ENCODE data around the gene RNPEP.

RNPEP gene

GRCh38 chr1:202007805-202008489 is 25.5 kb downstream of the RNPEP start:
- H3K36me3 ChIP-seq (ENCODE audit: insufficient read depth, low read length), result peaks cover 29% of the 10 kb centered on the region
- peaks cover 4% of the 10 kb centered on the region for H3K27me3 ChIP-seq (ENCODE audit: insufficient read depth, low read length)
- H2AFZ ChIP-seq (ENCODE audit: low read depth, low read length), result no peak overlapping the region
- H3K9me3 ChIP-seq (ENCODE audit: low read length), result no peaks in the 10 kb centered on the region
- H3K4me3 ChIP-seq (ENCODE audit: low read length), result no peak overlapping the region
- peaks cover 9% of the 10 kb centered on the region for H3K4me1 ChIP-seq (ENCODE audit: insufficient read depth, low read length)

GRCh38 chr1:202009326-202010179 is 27.1 kb downstream of the RNPEP start:
- H3K9me3 ChIP-seq (ENCODE audit: low read length), result no peaks in the 10 kb centered on the region
- H3K4me3 ChIP-seq (ENCODE audit: low read length), result no peak overlapping the region
- peaks cover 16% of the 10 kb centered on the region for H3K36me3 ChIP-seq (ENCODE audit: insufficient read depth, low read length)
- H2AFZ ChIP-seq (ENCODE audit: low read depth, low read length), result no peak overlapping the region
- peaks cover 4% of the 10 kb centered on the region for H3K27me3 ChIP-seq (ENCODE audit: insufficient read depth, low read length)
- peaks cover 9% of the 10 kb centered on the region for H3K4me1 ChIP-seq (ENCODE audit: insufficient read depth, low read length)

DNA sequence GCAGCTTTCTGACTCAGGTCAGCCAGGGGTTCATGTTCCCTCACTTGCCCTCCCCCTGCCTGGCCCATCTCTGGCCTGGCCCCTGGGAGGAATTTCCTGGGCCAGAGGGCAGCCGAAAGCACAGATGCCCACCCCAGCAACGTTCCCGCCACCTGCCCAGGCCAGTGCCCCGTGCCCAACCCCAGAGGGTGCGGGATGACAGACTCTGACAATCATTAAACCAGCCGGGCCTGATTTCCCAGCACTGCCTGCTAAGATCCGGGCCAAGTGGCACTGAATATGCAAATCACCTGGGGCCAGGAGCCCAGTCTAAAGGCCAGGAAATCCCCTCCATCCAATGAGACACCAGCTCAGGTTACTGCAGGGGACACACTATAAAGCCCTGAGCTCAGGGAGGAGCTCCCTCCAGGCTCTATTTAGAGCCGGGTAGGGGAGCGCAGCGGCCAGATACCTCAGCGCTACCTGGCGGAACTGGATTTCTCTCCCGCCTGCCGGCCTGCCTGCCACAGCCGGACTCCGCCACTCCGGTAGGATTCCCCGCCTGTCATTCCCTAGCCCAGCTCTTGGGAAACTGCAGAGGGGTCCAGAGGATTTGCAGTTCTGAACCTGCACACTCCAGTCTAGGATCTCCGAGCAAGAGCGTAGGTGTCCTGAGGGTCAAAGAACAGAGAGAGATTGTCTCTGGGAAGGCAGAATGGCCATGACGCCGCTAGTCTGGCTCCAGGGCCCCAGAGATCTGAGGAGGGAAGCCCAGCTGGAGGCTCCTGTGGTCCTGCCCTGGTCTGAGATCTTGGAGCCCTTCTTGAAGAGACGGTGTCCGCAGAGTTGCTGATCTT is 27.9 kb downstream of the RNPEP start, which contains the start of gene ELF3:
Gene ELF3 (plus strand): TSS at position 408 of the 836 bp plus-strand sequence. CDS start 550 bp downstream, outside the sequence.
- H3K36me3 ChIP-seq (ENCODE audit: insufficient read depth, low read length), result peaks cover 7% of the 10 kb centered on the region

GRCh38 chr1:202011994-202012393 is 29.5 kb downstream of the RNPEP start:
- Histone ChIP-seq H3K4me1 (ENCODE audit: insufficient read depth, low read length) (peaks cover 9% of the 10 kb centered on the region), H3K36me3 (ENCODE audit: insufficient read depth, low read length) (no peaks in the 10 kb centered on the region), H2AFZ (ENCODE audit: low read depth, low read length) (no peak overlapping the region), H3K9me3 (ENCODE audit: low read length) (no peaks in the 10 kb centered on the region), H3K4me3 (ENCODE audit: low read length) (no peak overlapping the region), H3K27me3 (ENCODE audit: insufficient read depth, low read length) (peaks cover 4% of the 10 kb centered on the region)

More for the DNA sequence above, 27.9 kb downstream of the RNPEP start, which contains the start of gene ELF3:
- Histone ChIP-seq H3K4me3 (ENCODE audit: low read length) (no peak within 1 kb of the TSS), H3K9me3 (ENCODE audit: low read length) (no peaks in the 10 kb centered on the region), H2AFZ (ENCODE audit: low read depth, low read length) (no peak within 1 kb of the TSS), H3K4me1 (ENCODE audit: insufficient read depth, low read length) (peaks cover 9% of the 10 kb centered on the region), H3K27me3 (ENCODE audit: insufficient read depth, low read length) (peaks cover 4% of the 10 kb centered on the region)

DNA sequence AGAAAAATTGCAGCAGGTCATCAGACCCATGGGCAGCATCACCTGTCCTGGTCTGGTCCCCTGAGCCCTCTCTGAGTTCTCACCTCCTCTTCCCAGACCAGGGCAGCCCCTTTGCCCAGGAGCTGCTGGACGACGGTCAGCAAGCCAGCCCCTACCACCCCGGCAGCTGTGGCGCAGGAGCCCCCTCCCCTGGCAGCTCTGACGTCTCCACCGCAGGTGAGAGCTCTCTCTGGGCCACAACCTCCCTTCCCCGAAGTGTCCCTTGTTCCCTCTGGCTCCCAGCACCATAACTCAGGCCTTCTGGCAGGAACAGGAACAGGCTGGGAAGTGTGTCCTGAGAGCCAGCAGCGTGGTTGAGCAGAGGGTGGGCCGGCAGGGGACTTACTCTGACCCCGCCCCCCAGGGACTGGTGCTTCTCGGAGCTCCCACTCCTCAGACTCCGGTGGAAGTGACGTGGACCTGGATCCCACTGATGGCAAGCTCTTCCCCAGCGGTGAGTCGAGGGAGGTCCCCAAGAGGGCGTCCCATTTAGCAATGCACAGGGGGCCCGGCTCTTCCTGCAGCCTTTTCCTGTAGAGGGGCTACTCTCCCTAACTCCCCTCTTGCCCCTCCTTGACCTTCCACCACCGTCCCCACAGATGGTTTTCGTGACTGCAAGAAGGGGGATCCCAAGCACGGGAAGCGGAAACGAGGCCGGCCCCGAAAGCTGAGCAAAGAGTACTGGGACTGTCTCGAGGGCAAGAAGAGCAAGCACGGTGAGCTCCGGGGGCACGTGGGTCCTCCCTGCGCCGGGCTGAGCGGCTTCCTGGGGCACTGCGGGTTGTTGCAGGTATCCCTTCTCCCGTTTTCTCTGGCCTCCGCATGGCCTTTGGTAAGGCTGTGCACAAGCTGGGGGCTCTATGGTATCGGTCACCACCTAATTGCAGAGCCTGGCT is 30.4 kb downstream of the RNPEP start:
- no peak overlapping the region for H3K4me3 ChIP-seq (ENCODE audit: low read length)
- no peaks in the 10 kb centered on the region for H3K9me3 ChIP-seq (ENCODE audit: low read length)
- H3K36me3 ChIP-seq (ENCODE audit: insufficient read depth, low read length), result no peaks in the 10 kb centered on the region
- peaks cover 4% of the 10 kb centered on the region for H3K27me3 ChIP-seq (ENCODE audit: insufficient read depth, low read length)
- no peak overlapping the region for H2AFZ ChIP-seq (ENCODE audit: low read depth, low read length)
- peaks cover 9% of the 10 kb centered on the region for H3K4me1 ChIP-seq (ENCODE audit: insufficient read depth, low read length)

DNA sequence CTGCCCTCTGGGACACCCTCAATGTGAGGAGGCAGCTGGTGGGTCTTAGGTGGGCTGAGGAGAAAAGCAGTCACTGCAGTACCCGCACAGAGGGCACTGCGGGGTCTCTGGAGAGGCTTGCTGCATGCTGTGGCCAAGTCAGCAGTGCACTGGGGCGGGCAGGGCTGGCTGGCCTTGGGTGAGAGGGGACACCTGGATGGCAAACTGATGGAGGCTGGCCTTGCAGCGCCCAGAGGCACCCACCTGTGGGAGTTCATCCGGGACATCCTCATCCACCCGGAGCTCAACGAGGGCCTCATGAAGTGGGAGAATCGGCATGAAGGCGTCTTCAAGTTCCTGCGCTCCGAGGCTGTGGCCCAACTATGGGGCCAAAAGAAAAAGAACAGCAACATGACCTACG is 31.2 kb downstream of the RNPEP start:
- Histone ChIP-seq H3K27me3 (ENCODE audit: insufficient read depth, low read length) (peaks cover 4% of the 10 kb centered on the region), H2AFZ (ENCODE audit: low read depth, low read length) (no peak overlapping the region), H3K36me3 (ENCODE audit: insufficient read depth, low read length) (no peaks in the 10 kb centered on the region), H3K4me3 (ENCODE audit: low read length) (no peak overlapping the region), H3K9me3 (ENCODE audit: low read length) (no peaks in the 10 kb centered on the region), H3K4me1 (ENCODE audit: insufficient read depth, low read length) (peaks cover 9% of the 10 kb centered on the region)

GRCh38 chr1:202014060-202014459 is 31.6 kb downstream of the RNPEP start:
- no peak overlapping the region for H2AFZ ChIP-seq (ENCODE audit: low read depth, low read length)
- no peaks in the 10 kb centered on the region for H3K9me3 ChIP-seq (ENCODE audit: low read length)
- peaks cover 4% of the 10 kb centered on the region for H3K27me3 ChIP-seq (ENCODE audit: insufficient read depth, low read length)
- no peaks in the 10 kb centered on the region for H3K36me3 ChIP-seq (ENCODE audit: insufficient read depth, low read length)
- peaks cover 9% of the 10 kb centered on the region for H3K4me1 ChIP-seq (ENCODE audit: insufficient read depth, low read length)
- H3K4me3 ChIP-seq (ENCODE audit: low read length), result no peak overlapping the region

DNA sequence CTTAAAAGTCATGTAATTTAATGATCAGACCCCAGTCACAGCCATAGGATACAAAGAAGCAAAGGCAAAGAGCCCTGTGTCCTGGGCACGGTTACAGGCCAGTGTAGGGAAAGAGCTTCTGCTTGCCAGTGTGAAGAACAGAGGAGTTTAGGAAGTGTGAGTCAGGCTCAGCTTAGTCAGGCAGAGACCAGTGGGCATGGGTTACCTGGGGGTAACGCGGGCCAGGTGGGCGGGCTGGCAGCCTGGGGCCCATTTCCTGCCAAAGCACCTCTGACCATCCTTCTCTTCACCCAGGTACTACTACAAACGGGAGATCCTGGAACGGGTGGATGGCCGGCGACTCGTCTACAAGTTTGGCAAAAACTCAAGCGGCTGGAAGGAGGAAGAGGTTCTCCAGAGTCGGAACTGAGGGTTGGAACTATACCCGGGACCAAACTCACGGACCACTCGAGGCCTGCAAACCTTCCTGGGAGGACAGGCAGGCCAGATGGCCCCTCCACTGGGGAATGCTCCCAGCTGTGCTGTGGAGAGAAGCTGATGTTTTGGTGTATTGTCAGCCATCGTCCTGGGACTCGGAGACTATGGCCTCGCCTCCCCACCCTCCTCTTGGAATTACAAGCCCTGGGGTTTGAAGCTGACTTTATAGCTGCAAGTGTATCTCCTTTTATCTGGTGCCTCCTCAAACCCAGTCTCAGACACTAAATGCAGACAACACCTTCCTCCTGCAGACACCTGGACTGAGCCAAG is 32.6 kb downstream of the RNPEP start:
- H3K27me3 ChIP-seq (ENCODE audit: insufficient read depth, low read length), result peaks cover 4% of the 10 kb centered on the region
- H3K4me3 ChIP-seq (ENCODE audit: low read length), result no peak overlapping the region
- H3K9me3 ChIP-seq (ENCODE audit: low read length), result no peaks in the 10 kb centered on the region
- H3K4me1 ChIP-seq (ENCODE audit: insufficient read depth, low read length), result peaks cover 4% of the 10 kb centered on the region
- H3K36me3 ChIP-seq (ENCODE audit: insufficient read depth, low read length), result no peaks in the 10 kb centered on the region
- no peak overlapping the region for H2AFZ ChIP-seq (ENCODE audit: low read depth, low read length)

DNA sequence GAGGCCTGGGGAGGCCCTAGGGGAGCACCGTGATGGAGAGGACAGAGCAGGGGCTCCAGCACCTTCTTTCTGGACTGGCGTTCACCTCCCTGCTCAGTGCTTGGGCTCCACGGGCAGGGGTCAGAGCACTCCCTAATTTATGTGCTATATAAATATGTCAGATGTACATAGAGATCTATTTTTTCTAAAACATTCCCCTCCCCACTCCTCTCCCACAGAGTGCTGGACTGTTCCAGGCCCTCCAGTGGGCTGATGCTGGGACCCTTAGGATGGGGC is 33.2 kb downstream of the RNPEP start:
- no peak overlapping the region for H3K4me3 ChIP-seq (ENCODE audit: low read length)
- H3K4me1 ChIP-seq (ENCODE audit: insufficient read depth, low read length), result no peaks in the 10 kb centered on the region
- H2AFZ ChIP-seq (ENCODE audit: low read depth, low read length), result no peak overlapping the region
- no peaks in the 10 kb centered on the region for H3K9me3 ChIP-seq (ENCODE audit: low read length)
- peaks cover 4% of the 10 kb centered on the region for H3K27me3 ChIP-seq (ENCODE audit: insufficient read depth, low read length)
- H3K36me3 ChIP-seq (ENCODE audit: insufficient read depth, low read length), result no peaks in the 10 kb centered on the region

- no peaks in the 10 kb centered on the region for H3K4me1 ChIP-seq (ENCODE audit: insufficient read depth, low read length)
- no peak overlapping the region for H3K4me3 ChIP-seq (ENCODE audit: low read length)
- H2AFZ ChIP-seq (ENCODE audit: low read depth, low read length), result no peak overlapping the region
- H3K9me3 ChIP-seq (ENCODE audit: low read length), result no peaks in the 10 kb centered on the region
- peaks cover 4% of the 10 kb centered on the region for H3K27me3 ChIP-seq (ENCODE audit: insufficient read depth, low read length)
- H3K36me3 ChIP-seq (ENCODE audit: insufficient read depth, low read length), result no peaks in the 10 kb centered on the region
Measured at GRCh38 chr1:202016022-202016810, 33.8 kb downstream of the RNPEP start.

All from neuron (in vitro differentiated cells).